ENCODE measurements around the gene GRIA1. TPM values are rescaled to one million over a fixed set of nuclear protein-coding genes. Genes with fewer than 3 reads are reported as not detected.
A peak's percentile ranks its signal among the peaks of the same experiment; 100 is the strongest.

The GRIA1 gene
- total RNA-seq, 1 experiment from 2014 or later, result 0.28 TPM

DNA sequence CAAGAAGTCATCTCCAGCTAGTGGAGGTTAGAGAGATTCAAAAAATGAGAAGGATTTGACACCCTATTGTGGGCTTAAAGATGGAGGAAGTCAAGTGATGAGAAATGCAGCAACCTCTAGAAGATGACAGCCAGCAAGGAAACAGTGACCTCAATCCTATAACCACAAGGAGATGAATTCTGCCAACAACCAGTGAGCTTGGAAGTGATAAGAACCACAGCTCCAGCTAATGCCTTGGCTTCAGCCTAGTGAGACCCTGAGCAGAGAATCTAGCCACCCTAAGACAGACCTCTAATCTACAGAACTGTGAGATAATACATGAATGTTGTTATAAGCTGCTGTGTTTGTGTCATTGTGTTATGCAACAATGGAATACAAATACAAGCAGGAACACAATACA is 262.4 kb downstream of the GRIA1 start:
- no peak overlapping the region for H3K4me3 ChIP-seq (ENCODE audit: insufficient read depth, low read depth, low read length)
- H3K27me3 ChIP-seq (ENCODE audit: control insufficient read depth, insufficient read depth, low read length), result no peaks in the 10 kb centered on the region
- no peak for DNase-seq
- H3K36me3 ChIP-seq (replicated peaks; ENCODE audit: control insufficient read depth, insufficient read depth, low read length), result no peaks in the 10 kb centered on the region

DNA sequence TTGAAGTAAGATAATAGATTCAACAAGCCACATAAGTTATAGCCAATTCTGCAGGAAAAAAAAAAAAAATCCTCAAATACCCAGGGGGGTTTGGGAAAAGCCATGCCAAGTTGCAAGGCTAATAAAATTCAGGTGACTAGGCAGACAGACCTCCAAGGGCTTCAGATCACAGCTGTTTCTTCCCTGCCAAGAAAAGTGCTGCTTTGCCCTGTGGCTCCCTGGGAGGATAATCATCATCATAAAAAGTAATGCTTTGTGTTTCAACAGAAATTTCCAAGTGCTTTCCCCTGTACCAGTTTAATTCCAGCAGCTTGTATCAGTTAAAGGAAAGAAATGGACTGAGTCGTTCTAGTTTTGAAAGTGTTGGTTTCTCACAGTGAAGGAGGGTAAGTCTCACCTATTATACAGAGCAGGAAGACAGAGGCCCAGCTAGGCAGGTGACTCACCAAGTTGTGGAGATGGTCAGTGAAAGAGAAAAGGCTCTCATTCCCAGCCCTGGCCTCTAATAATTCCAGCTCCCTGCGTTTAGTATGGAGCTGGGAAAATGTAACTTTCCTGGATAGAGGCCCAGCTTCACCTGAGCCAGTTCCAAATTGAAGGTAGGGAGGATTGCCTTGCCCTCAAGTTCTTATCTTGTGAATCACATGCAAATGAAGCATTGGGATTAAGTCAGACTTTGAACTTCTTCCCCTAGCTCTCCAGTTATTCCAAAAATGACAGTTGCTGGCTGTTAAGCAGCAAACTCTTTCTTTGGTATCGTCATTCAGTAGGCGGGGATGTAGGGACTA is 263.4 kb downstream of the GRIA1 start:
- no peak for DNase-seq
- Histone ChIP-seq H3K4me3 (ENCODE audit: insufficient read depth, low read depth, low read length) (no peak overlapping the region), H3K36me3 (replicated peaks; ENCODE audit: control insufficient read depth, insufficient read depth, low read length) (no peaks in the 10 kb centered on the region), H3K27me3 (ENCODE audit: control insufficient read depth, insufficient read depth, low read length) (no peaks in the 10 kb centered on the region)

DNA sequence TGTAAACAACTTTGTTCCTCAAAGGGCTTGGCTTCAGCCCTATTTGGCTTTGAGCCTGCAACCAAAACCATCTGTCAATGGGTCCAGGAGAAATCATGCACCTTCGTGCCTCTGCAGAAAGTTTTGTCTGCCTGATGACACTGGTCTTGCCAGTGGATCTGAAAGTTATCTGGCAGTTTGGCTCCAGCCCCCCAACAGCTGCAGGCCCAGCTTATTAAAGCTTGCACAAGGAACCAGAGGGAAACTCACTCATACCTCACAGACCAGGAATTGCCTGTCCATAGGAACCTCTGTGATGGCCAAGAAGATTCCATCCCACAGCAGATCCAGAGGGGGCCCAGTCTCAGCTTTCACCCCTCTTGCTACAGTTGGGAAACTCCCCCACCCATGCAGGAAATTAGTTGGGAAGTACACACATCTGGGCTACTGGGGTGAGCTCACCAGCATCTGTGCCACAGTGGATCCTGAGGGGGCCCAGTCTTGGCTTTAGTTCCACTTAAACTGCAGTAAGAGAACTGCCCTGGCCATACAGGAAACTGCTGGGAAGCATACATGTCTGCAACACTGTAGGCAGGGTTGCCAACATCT is 265.5 kb downstream of the GRIA1 start:
- no peaks in the 10 kb centered on the region for H3K27me3 ChIP-seq (ENCODE audit: control insufficient read depth, insufficient read depth, low read length)
- no peak for DNase-seq
- H3K4me3 ChIP-seq (ENCODE audit: insufficient read depth, low read depth, low read length), result no peak overlapping the region
- H3K36me3 ChIP-seq (replicated peaks; ENCODE audit: control insufficient read depth, insufficient read depth, low read length), result no peaks in the 10 kb centered on the region

DNA sequence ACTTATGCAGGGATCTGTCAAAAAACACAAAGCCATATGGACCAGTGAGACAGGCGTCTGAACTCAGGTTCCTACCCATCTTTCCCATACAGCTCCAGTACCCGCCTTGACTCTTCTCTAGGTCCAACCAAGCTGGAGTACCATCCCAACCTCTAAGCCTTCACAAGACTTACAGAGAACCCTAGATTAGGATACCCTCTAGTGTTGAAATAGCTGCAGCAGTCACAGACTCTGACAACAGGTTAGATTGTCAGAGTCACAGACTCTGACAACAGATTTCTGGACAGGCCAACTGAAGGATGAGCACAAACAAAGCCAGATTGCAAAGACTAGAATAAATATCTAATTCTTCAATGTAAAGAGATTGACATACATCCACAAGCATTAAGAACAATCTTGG is 266.1 kb downstream of the GRIA1 start:
- no peaks in the 10 kb centered on the region for H3K27me3 ChIP-seq (ENCODE audit: control insufficient read depth, insufficient read depth, low read length)
- DNase-seq, result peak; percentile 16
- H3K36me3 ChIP-seq (replicated peaks; ENCODE audit: control insufficient read depth, insufficient read depth, low read length), result no peaks in the 10 kb centered on the region
- no peak overlapping the region for H3K4me3 ChIP-seq (ENCODE audit: insufficient read depth, low read depth, low read length)

DNA sequence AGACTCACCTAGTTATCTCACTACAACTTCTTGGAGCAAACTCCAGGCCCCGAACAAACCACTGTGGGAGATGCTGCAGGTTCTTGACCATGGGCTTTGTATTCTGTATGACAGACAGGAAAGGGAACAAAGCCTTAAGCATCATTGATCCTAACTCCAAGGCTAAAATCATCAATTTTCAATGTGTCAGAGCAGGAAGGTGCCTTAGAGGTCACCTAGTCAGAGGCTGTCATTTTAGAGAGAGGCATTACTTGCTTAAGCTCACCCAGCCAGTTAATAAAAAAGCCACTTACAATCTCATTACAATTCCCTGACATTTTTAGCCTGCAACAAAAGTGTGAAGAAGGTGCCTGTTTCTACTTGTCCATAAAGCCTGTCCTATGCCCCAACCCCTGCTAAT is 275.5 kb downstream of the GRIA1 start:
- Histone ChIP-seq H3K27me3 (ENCODE audit: control insufficient read depth, insufficient read depth, low read length) (no peaks in the 10 kb centered on the region), H3K4me3 (ENCODE audit: insufficient read depth, low read depth, low read length) (no peak overlapping the region), H3K36me3 (replicated peaks; ENCODE audit: control insufficient read depth, insufficient read depth, low read length) (no peaks in the 10 kb centered on the region)
- DNase-seq, result no peak

DNA sequence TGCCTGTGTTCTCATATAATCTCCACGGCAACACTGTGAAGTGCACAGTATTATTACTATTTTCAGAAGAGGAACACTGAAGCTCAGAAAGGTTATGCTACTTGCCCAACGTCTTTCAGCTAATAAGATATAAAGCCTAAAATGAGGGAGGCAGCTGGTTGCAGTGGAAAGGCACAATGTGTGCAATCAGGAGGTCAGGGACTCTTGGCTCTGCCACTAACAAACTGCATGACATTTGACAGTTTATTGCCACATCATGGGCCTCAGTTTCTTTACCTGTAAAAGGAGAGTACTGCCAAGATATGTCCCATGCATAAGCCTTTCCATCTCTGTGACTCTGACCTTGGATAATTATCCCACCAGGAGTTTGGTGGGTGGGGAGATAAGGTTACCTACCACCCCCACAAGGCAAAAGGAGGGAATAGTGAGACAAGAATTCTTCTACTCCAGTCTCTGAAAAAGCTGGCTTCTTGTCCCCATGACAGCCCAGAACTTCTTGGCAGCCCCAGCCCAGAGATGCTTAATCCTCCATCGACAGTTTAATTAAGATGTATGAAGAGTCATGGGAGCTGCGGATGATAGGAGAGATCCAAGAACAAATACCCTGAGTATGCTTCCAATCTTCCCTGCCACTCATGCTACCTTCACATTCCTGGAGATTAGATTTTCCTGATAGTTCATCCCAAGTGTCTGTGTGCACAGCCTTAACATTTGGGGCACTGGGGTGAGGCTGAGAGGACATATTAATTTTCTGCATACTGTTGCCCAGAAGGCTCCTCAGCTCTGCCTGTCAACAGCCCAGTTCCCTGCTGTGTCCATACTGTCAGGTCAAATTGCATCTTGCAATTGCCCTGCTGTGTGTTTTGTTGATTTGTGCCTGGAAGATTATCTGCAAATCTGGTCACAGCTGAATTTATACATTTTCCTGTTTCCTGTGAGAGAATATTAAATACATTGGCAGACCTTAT is 277.0 kb downstream of the GRIA1 start:
- Histone ChIP-seq H3K4me3 (ENCODE audit: insufficient read depth, low read depth, low read length) (no peak overlapping the region), H3K36me3 (replicated peaks; ENCODE audit: control insufficient read depth, insufficient read depth, low read length) (no peaks in the 10 kb centered on the region), H3K27me3 (ENCODE audit: control insufficient read depth, insufficient read depth, low read length) (no peaks in the 10 kb centered on the region)
- DNase-seq, result no peak

DNA sequence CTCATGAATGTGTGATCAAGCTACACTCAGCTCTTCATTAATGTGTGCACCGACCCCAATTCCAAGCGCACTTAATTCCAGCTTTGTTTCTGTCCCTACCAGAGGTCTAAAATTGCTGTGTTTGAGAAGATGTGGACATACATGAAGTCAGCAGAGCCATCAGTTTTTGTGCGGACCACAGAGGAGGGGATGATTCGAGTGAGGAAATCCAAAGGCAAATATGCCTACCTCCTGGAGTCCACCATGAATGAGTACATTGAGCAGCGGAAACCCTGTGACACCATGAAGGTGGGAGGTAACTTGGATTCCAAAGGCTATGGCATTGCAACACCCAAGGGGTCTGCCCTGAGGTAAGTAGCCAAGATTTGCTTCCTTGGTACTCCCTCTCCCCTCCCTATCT is 279.6 kb downstream of the GRIA1 start:
- Histone ChIP-seq H3K27me3 (ENCODE audit: control insufficient read depth, insufficient read depth, low read length) (no peaks in the 10 kb centered on the region), H3K36me3 (replicated peaks; ENCODE audit: control insufficient read depth, insufficient read depth, low read length) (no peaks in the 10 kb centered on the region), H3K4me3 (ENCODE audit: insufficient read depth, low read depth, low read length) (no peak overlapping the region)
- no peak for DNase-seq

DNA sequence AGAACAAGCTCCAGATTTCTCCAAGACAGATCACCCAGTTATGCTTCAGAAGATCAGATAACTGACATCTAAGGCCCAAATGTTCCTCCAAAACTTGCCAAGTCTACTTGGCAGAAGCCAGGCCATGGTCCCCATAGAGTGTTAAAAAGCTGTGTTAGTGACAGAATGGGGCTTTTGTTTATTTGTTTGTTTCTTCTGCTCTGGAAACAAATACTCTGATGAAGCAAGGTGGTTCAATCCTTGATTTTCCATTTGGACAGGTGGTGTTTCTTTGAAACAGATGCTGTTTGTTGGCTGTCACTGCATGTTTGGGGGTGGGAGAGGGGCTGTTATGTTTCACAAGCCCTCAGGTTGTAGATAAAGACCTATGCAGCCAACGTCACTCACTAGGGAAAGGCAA is 284.2 kb downstream of the GRIA1 start:
- Histone ChIP-seq H3K4me3 (ENCODE audit: insufficient read depth, low read depth, low read length) (no peak overlapping the region), H3K27me3 (ENCODE audit: control insufficient read depth, insufficient read depth, low read length) (no peaks in the 10 kb centered on the region), H3K36me3 (replicated peaks; ENCODE audit: control insufficient read depth, insufficient read depth, low read length) (no peaks in the 10 kb centered on the region)
- no peak for DNase-seq

DNA sequence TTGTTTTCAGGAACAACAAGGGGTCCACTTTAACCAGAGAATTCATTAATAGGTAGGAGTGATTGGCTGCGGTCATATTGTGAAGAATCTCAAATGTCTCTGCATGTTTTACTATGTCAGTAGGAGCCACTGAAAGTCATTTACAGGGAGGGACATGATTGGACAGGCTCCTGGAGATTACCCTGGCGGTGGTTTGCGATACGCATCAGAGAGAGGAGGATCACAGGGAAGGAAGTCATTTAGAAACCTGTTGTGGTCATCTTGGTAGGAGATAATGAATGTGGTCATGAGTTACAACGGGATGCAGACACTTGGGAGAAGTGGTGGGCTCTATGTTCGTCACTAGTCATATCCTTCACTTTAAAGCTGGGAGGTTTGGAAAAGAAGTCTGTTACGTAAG is 285.5 kb downstream of the GRIA1 start:
- DNase-seq, result no peak
- Histone ChIP-seq H3K36me3 (replicated peaks; ENCODE audit: control insufficient read depth, insufficient read depth, low read length) (no peaks in the 10 kb centered on the region), H3K27me3 (ENCODE audit: control insufficient read depth, insufficient read depth, low read length) (no peaks in the 10 kb centered on the region), H3K4me3 (ENCODE audit: insufficient read depth, low read depth, low read length) (no peak overlapping the region)

DNA sequence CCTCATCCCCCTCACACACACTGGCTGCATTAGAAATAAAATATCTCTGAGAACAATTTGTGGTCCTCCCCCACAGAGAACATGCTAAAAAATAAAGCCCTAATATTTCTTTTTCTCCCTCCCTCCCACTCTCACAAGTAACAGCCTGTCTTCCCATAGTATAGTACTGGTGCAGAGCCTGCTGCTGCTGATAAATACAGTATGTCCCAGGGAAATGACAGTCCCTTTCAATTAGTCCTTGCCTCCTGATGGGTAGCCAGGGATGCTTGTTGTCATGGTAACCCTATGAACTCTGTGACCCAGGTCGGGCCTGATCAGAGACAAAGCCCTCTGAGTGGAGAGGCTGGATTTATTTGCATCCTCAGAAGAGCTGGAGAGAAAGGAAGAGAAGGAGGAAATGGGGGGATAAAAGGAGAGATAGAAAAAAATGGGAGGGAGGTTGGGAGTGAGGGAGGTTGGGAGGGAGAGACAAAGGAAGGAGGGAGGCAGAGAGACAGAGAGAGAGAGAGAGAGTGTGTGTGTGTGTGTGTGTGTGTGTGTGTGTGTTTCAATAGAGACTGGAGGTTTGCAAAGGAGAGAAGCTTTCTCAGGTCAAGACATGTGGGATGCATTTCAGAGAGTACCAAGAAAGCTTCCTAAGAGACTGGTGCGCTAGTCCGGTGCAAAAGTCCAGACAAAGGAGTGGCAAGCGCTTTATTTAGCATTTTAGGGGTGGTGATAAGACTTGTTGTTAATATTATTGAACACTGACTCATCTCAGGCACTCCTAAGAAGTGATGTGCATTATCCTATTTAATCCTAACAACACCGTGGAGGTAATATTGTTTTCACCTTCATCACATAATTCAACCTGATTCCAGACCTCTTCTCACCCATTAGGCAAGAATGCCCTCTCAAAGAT is 287.5 kb downstream of the GRIA1 start:
- H3K27me3 ChIP-seq (ENCODE audit: control insufficient read depth, insufficient read depth, low read length), result no peaks in the 10 kb centered on the region
- no peak for DNase-seq
- H3K36me3 ChIP-seq (replicated peaks; ENCODE audit: control insufficient read depth, insufficient read depth, low read length), result no peaks in the 10 kb centered on the region
- H3K4me3 ChIP-seq (ENCODE audit: insufficient read depth, low read depth, low read length), result no peak overlapping the region

DNA sequence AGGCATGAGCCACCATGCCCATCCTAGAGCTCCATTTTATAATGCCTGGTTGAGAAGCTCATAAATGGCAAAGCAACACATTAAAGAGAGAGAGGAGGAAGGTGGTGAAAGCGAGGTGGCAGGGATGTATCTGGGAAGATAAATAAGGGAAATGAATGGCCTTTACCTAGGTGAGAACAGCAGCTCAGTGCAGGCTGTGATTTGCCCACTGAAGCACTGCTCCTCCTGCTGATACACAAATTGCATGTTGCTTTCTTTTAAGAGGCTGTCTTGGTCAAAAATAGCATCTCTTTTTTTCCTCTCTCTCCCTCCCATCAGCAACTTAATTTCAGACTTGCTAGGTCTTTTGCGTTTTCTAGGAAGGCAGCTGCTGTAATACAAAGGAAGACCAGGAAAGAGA is 289.4 kb downstream of the GRIA1 start:
- H3K27me3 ChIP-seq (ENCODE audit: control insufficient read depth, insufficient read depth, low read length), result no peaks in the 10 kb centered on the region
- H3K36me3 ChIP-seq (replicated peaks; ENCODE audit: control insufficient read depth, insufficient read depth, low read length), result no peaks in the 10 kb centered on the region
- DNase-seq, result no peak
- no peak overlapping the region for H3K4me3 ChIP-seq (ENCODE audit: insufficient read depth, low read depth, low read length)

DNA sequence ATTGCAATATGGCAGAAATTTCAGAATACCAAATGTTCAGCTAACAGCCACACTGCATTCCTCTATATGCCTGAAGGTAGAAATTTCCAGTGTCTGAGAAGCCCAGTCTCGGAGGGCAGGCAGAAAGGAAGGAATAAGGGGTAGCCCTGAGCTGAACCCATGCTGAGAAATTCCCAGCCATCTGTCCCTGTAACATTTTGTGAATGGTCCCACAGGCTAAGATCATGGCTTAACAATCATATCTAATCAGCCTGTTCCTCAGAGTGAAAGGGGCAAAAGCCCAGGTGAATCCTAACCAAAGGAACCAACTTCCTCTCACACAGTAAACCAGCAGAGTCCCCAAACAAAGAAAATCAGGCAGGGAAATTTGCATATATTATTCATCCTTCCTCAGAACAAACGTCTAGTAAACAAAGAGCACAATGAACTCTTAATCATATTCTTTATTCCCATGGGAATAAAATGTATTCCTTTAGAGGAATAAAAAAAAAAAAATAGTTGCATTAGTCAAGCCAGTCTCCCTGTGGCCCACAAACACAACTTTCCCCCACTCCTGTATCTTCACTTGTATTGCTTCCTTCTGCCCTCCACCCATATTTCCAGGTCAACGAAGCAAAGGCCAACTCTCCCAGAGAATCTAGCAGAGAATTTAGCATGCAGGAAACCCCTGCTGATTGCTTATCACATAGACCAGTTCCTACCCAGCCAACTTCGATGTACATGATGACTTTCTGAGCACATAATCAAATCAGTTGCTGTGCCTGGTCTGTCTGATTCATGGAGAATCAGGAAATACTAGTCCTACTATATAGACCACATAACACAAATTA is 290.6 kb downstream of the GRIA1 start:
- Histone ChIP-seq H3K4me3 (ENCODE audit: insufficient read depth, low read depth, low read length) (no peak overlapping the region), H3K27me3 (ENCODE audit: control insufficient read depth, insufficient read depth, low read length) (no peaks in the 10 kb centered on the region; the same call in 1 of the 2 replicates), H3K36me3 (replicated peaks; ENCODE audit: control insufficient read depth, insufficient read depth, low read length) (no peaks in the 10 kb centered on the region)
- no peak for DNase-seq

DNA sequence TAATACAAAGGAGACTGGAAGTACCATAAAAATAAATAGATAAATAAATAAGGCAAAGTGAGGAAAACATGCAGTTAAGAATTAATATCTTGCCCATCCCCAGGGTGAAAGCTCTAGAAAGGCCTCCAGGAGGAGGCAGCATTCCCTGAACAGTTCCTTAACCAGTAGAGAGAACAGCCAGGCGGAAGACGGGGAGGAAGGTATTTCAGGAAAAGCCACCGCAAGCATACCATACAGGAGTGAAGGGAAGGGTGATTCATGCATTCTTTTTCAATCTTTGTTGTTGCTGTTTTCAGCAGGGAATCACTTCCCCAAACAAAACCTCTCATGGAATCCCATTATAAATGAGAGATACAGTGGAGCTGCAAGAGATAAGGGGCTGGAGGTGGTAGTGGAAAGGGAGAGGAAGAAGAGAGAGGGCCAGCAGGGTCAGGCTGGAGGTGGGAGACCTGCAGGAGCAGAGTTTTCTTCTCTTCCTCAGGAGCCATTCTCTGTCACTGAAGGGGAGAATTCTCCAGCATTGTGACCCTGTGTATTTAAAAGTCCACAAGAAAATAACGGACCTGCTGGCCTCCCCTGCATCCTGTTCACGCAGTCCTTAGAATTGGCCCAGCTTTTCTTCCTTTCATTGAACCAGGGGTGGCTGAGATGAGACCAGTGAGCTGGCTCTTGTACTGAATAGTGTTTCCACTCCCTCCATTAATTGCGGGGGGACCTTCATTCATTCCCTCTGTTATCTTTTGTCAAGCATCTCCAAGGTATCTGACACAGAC is 292.3 kb downstream of the GRIA1 start:
- DNase-seq, result peak; percentile 18
- no peaks in the 10 kb centered on the region; the same call in 1 of the 2 replicates for H3K27me3 ChIP-seq (ENCODE audit: control insufficient read depth, insufficient read depth, low read length)
- H3K36me3 ChIP-seq (replicated peaks; ENCODE audit: control insufficient read depth, insufficient read depth, low read length), result no peaks in the 10 kb centered on the region
- H3K4me3 ChIP-seq (ENCODE audit: insufficient read depth, low read depth, low read length), result no peak overlapping the region
